GM21360 (cell line): Measurements from ENCODE around the gene GRIA1.

Experiments
- ATAC-seq: cut with Tn5 transposase; IDR thresholded peaks from one replicate; pipeline ENCODE4 v1.9.1; 2021; ENCODE audit warnings: mild to moderate bottlenecking, moderate library complexity; ENCODE audit not compliant: unreplicated experiment

Gene GRIA1

DNA sequence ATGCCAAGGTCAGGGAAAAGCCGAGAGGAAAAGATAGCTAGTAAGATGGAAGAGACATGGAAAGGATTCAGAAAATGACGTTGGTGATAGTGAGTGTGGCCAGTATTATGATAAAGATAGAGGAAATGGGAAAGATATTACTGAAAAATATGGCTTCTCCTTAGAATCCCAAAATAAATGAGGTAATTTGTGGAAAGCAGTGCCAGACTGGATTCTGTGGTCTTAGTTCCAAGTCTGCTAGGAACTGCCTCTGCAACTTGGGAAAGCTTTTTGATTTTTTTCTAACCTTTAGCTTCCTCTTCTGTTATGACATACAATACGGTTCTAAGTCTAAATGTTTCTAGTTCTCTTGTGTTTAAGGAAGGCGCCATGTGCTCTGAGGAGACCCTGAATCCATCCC is 54.2 kb downstream of the GRIA1 start:
- ATAC-seq, result no peak

DNA sequence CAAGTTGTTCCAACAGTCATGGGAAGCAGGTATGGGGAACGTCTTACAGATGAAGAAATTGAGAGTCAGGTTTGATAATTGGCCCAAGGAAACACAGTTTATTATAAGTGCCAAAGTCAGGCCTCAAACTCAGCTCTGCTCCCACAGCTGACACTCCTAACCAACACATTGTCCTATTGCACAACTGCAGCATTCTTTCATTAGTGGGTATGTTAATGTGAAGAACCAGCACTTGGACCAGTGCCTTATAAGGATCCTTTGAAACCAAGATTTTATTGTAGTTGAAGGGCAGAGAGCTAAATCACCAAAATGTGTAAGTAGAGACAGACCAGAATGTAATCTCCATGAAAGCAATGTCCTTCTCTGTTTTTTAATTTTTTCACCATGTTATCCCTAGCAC is 56.1 kb downstream of the GRIA1 start:
- ATAC-seq, result no peak

DNA sequence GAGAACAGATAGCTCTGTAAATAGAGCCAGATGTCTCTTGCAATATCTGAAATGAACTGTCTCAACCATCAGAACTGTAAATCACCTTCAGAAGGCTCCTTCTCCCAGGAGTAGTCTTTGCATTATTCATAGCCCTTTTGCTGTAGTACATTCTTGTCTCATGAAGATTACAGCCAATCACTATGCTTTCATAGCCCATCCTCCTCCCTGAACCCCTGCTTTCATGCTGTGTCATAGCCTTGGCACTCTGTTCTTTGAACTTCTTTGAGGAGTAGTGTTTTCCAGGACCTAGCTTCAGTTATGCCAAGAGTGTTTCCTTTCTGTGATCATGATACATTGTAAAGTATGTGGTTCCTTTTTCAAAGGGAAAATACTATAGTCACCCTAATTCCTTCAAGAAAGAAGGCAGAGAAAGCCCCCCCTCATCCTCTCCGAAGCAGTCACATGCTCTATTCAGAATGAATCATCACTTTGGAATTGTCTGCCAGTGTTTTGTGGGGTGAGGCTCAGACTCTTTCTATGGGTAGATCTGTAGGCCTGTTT is 61.1 kb downstream of the GRIA1 start:
- ATAC-seq, result no peak

DNA sequence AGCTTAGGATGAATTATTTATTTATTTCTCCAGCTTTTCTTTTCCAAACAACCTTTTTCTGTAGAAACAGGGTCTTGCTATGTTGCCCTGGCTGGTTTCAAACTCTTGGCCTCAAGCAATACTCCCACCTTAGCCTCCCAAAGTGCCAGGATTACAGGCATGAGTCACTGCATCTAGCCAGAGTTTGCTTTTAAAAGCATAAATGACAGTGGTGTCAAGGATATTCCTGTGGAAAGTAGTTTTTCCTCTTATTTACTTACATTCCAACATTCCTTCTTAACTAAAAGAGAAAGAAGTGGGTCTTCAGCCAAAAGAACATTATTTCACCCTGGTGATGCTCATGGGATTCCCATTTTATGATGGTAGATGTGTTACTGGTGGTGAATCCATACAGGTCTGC is 62.4 kb downstream of the GRIA1 start:
- no peak for ATAC-seq

DNA sequence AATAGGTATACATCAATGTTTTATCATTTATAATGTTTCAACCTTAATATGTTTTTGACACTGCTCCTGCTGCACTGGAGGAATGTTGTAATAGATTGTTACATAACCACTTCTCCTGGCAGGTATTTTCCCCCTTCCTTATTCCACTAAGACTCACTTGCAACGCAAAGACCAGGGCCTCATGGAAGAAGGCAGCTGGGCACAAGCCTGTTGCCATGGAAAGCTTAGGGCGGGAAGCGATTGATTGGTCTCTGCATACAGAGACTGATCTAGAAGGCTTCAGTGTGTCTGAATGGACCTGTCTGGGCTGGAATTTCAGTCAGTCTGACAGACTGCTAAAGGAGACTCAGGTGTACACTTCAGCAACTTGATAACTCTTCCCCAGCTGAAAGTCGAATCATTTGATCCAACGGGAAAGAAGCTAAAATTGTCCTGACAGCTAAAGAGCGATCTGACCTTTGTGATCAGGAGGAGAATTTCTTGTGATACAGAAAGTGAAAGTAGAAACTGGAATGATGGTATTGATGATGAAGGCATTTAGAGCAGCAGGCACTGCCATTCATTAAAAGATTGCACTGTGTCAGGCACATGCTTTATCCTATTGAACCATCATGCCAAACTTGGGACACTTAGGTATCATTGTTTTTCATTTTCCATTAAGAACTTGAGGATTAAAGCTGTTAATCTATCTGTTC is 65.1 kb downstream of the GRIA1 start:
- no peak for ATAC-seq

DNA sequence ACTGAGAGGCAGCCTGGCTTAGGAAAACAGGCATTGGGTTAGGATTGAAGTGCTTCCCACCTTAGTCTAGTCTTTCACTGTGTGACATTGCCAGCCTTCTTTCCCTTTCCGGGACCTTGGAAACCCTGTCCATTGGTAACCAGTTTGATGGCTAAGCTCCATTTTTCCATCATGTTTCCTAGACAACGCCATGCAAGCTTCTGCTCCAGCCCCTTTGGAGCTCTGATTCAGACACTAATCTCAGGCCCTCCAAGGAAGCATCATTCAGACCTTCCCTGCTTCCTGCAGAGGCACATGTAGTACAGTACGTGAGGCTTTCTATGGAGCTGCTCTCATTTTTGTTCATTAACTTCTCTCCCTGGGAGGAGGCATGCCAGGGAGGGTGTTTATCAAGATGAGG is 68.5 kb downstream of the GRIA1 start:
- no peak for ATAC-seq

DNA sequence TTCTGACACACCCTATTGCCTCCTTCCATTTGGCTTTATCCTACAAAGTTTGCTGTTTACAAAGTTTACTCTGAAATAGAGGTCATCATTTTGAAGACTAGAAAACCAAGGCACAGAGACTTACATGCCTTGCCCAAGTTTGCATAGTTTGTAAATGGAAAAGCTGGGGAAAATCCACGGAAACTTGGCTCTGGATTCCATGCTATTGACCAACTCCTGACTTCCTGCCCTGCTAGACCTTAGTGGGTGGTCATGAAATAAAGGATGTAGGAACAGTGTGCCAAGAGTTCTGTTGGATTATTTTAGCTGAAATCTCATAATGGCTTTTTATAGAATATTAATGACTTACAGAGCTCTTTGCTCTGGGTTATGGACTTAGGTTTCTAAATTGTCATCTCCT is 69.5 kb downstream of the GRIA1 start:
- ATAC-seq, result no peak

DNA sequence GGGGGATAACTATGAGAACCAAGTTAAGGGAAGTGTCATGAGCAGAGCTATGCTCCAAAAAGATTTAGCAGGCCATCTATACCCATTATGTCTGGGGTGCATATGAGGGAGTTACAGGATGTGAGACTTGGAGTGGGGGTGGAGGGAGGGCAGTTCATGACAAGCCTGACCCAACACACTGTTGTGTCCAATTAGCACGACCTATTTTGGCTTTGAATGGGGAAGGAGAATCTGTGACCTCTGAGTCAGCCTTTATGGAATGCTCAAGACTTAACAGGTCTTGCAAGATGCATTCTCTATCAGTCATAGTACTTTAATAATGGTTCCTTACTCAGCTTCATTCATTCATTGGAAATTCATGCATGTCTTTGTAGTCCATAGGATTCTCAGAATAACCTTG is 71.7 kb downstream of the GRIA1 start:
- no peak for ATAC-seq

DNA sequence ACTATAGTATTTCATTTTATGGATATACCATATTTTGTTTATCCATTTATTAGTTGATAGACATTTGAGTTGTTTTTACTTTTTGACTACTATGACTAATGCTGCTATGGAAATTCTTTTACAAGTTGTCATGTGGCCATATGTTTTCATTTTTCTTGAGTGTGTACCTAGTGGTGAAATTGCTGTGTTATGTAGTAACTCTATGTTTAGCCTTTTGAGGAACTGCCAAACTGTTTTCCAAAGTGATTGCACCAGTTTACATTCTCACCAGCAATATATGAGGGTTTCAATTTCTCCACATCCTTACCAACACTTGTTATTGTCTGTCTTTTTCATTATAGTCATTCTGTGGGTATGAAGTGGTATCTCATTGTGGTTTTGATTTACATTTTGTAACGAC is 75.4 kb downstream of the GRIA1 start:
- ATAC-seq, result no peak

DNA sequence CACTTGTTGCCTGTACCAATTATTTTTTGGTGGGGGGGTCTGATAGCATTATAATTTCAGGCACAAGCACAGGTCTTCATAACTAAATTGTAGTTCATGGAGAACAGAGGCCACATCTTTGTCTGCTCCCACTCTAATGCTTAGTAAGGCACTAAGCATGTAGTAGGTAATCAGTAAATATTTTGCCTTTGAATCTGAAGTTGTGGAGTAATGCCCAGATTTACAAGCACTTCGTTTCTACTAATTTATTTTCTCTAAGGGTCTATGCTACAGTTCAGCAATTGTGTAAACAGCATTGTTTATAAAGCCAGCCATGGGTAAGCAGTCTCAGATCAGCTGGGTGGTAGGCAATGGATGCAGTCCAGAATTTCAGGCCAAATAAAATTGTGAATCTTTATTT is 78.6 kb downstream of the GRIA1 start:
- no peak for ATAC-seq

DNA sequence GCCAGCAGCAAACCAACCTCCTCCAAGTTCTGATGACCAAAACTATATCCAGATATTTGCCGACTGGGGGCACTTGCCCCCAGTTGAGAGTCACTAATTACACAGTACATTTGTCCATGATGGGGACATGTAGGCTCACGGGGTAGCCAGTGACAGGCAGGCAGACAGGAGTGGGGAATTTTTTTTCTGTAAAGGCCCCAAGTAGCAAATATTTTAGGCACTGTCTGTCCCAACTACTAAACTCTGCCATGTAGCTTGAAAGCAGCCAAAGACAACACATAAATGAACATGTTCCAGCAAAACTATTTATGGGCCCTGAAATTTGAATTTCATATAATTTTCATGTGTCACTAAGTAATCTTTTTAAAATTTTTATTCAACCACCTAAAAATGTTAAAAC is 80.7 kb downstream of the GRIA1 start:
- no peak for ATAC-seq

DNA sequence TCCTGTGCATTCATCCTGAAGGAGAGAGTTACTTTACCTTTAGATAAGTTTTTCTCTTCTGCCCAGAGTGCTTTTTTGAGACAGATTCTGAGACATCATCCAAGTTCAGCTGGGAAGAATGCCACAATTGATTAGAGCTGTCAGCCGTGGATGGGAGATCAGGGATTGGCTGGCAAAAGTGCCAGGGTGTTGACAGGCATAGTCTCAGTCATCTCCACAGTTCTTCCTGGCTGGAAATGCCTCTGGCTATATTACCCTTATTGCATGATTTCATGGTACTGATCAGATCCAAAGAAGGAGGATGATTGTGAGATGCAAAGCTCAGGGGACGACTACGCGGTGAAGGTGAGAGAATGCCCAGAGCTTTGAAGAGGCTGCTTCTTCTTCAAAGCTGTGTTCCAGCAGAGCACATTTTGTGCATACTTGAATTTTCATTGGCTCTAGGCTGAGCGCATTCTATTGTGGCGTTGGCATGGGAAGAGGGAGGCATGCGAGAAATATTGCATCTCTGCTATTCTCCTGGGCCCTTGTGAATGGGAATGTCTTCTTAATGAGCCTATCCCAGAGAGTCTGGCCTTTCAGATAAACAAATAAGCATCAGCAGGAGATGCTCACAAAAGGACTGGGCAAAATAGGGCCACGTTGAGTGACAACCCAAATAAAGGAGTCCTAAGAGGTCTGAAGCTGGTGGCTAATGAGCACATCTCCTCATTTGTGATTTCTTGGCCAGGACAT is 82.1 kb downstream of the GRIA1 start:
- no peak for ATAC-seq

DNA sequence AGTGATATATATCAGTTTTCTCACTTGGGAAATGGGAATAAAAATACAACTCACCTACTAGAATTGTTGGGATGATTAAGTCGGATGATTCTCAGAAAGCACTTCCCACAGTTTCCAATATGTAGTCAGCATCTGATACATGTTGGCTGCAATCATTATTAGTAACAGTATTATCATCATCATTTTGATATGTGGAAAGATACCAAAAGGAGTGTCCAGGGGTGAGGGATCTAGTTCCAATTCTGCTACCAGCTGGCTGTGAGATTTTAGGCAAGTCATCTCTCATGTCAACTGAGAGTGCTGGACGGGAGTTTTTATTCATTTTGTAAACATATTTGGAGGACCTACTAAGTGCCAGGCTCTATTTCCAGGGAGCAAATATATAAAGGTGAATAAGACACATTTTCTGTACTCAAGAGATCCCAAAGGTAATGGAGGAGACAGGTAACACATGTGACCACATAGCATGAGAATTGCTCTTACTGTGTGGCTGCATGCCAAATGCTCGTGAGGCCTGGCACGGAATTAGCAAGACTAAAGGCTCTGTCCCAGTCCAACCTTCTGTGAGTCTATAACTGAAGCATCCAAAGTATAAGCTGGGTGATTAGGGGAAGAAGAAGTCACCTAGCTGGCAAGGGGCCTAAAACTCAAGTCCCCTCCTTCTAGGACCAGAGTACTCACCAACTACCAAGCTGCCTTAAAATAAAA is 83.0 kb downstream of the GRIA1 start:
- ATAC-seq, result no peak

DNA sequence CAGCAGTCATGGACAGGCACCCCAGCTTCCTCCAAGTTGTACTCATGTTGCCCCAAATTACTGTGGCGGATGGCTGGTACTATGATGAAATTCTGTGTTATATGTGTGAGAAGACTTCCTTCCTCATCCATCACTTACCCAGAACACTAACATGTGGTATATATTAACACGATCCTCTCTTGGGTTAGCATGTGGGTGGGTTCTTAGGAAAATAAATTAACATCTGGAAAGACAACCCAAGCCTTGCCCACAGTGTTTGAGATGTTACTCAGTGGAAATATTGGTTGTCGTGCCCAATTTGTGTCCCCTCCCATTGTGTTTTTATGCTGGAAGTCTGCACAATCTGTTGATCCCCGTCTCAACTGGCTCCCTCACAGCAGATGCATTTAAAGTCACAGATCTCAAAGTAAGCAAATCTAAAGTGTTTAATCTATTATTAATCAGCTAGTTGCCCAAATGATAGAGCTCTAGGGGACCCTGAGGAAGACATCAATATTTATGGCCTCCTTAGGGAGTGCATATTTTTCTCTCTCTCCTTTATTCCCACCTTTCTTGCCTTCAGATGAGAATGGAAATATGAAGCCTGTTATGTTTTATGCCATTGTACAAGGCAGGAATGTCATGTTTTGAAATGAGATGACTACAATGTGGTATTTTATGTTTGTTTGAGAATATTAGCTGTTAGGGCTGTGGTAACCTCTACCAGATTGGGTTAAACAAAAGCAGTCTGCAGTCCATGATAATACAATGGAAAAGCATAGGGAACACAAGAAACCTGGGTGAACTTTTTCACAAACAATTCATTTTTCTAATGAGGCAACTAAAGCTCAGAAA is 93.9 kb downstream of the GRIA1 start:
- ATAC-seq, result no peak

DNA sequence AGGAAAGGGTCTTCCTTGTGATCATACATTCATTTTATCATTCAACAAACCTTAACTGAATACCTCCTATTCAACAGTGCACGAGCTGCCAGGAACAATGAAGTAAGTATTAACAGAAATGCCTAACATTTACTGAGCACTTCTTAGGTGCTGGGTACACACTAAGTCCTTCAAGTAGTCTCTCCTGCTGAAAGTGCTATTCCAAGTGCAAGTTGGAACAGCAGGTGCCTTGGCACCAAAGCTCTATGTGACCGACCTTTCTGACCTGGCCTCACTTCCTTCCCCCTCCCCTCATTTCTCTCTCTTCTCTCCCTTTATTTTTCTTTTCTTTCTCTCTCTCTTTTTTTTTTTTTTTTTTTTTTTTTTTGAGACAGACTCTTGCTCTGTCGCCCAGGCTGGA is 94.5 kb downstream of the GRIA1 start:
- no peak for ATAC-seq

DNA sequence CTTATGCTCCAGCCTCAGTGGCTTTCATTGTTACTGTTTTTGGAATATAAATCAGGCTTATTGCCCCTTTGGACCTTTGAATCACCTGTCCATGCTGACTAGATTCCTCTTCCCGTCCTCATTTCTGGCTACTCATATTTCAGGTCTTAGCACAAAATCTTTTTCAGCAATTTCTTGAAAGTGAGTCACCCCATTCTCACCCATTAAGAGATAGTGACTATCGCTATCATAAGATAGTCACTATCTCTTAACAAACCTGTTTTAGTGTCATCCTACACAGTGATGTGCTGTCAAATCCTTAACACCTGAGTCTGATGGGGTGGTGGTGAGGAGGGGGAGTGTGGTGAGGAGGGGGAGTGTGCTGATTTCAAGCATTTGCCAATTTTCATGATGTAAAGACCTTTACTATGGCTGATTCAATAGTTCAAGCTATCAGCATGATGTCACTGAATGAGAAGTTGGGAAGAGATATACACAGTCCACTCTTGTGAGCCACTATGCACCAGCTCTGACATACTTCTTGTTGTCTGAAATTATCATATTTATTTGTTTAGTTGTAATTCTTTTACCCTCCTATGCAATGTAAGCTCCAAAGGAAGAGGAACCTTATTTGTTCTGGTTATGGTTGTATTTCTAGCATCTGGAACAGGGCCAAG is 95.3 kb downstream of the GRIA1 start:
- ATAC-seq, result no peak

DNA sequence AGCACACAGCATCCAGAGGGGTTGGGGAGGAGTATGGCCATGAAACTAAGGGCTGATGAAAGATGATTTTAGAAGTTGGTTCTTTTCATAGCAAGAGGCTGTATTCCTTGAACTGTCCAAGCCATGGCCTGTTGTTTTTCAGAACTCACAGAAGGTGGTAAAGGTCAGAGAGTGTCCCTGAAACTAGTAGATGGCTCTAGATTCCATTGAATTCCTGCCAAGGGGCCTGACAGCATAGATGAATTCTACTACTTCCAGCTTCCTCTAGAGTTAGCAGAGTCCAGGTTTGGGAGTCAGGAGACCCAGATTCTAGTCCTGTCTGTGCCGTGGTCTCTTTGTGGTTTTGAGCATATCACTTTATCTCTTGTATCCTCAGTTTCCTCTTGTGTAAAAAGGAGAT is 101.6 kb downstream of the GRIA1 start:
- ATAC-seq, result no peak

DNA sequence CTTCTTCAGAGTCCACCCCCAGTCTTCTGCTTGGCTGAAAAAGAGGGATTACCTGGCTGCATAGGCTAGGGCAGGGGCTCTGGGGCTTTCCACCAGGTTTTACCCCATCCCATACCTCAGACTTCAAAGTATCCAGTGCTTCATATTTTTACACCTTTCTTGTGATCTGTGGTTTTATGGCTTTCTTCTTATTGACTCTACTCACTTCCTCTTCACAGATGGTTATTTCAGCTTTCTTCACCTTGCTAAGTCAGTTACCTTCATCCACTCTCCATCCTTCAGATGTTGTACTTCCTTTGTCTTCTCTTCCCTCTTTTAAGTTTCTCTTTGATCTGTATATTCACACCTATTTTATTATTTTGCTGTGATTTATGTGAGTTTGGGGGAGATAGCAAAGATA is 104.3 kb downstream of the GRIA1 start:
- peak; percentile 47 for ATAC-seq

DNA sequence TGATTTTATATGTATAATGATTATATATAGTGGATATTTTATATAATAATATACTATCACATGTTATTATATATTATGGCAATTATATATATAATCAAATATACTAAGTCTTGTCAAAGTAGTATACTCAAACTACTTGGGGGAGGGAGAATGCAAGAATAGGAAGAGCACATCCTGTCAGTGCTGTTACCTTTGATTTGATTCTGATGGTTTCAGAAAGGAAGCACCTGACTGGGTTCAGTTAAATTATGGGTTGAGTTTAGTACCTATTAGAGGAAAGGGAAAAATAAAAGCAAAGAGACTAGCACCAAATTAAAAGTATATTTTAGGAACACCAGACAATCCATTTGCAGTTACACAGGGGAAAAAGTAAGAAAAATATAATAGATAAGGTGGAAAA is 107.6 kb downstream of the GRIA1 start:
- ATAC-seq, result peak; percentile 66

DNA sequence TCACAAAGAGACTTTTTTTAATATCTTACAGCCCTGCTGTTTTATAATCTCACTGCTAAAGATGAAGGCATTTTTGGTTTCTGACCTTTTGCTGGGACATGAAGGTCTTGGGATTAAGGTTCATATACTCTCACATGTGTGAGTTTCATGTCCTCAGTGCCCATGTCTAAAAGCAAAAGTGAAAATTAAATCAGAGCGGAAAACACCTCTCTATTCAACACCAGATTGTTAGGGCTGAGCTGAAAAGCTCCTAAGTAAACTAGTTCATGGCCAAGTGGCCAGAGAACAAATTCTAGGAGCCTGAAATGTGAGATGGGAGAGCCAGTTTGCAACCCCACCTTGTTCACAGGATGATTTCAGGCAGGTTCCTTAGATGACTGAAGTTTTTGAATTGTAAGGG is 110.9 kb downstream of the GRIA1 start:
- ATAC-seq, result peak; percentile 91
